Smooth muscle cell (in vitro differentiated cells): ENCODE data around the gene SLITRK6. TPM values are rescaled to one million over a fixed set of nuclear protein-coding genes. Genes with fewer than 3 reads are reported as not detected.
A peak's percentile ranks its signal among the peaks of the same experiment; 100 is the strongest.

ENCODE experiments used
- DNase-seq: peaks from one replicate; lab custom pipeline; 2025; ENCODE audit not compliant: unreplicated experiment; lab: John Stamatoyannopoulos, UW
- H2AFZ ChIP-seq: fragments of 200-600 bp; sonication (generic); 2 replicates; pipeline ENCODE4 v1.6.0; 2016; ENCODE audit warnings: antibody characterized with exemption, low read depth, mild to moderate bottlenecking
- H3F3A ChIP-seq: fragments of 200-600 bp; sonication (generic); 2 replicates; pipeline ENCODE4 v1.6.0; 2017; ENCODE audit warnings: antibody characterized with exemption, low read depth
- H3K27ac ChIP-seq: fragments of 200-600 bp; sonication (generic); 2 replicates; pipeline ENCODE4 v1.5.1; 2016; ENCODE audit warnings: low read depth, mild to moderate bottlenecking
- H3K27me3 ChIP-seq: fragments of 200-600 bp; sonication (generic); 2 replicates; pipeline ENCODE4 v1.6.1; 2016; ENCODE audit warnings: low read depth, mild to moderate bottlenecking
- H3K36me3 ChIP-seq: fragments of 200-600 bp; sonication (generic); 2 replicates; pipeline ENCODE4 v1.5.1; 2016; ENCODE audit warnings: low read depth
- H3K4me1 ChIP-seq: fragments of 200-600 bp; sonication (generic); 2 replicates; pipeline ENCODE4 v1.5.1; 2016; ENCODE audit warnings: low read depth
- H3K4me2 ChIP-seq: fragments of 200-600 bp; sonication (generic); 2 replicates; pipeline ENCODE4 v1.6.0; 2016; ENCODE audit warnings: mild to moderate bottlenecking
- H3K4me3 ChIP-seq: fragments of 200-600 bp; sonication (generic); 2 replicates; pipeline ENCODE4 v1.5.1; 2016; ENCODE audit warnings: mild to moderate bottlenecking
- H3K79me2 ChIP-seq: fragments of 200-600 bp; sonication (generic); 2 replicates; pipeline ENCODE4 v1.6.0; 2016; ENCODE audit warnings: low read depth, mild to moderate bottlenecking
- H3K9ac ChIP-seq: fragments of 200-600 bp; sonication (generic); 2 replicates; pipeline ENCODE4 v1.6.0; 2016; ENCODE audit warnings: low read depth
- H3K9me3 ChIP-seq: fragments of 200-600 bp; sonication (generic); replicated peaks from 2 replicates; pipeline ENCODE4 v1.5.1; 2016; ENCODE audit warnings: low read depth
- H4K20me1 ChIP-seq: fragments of 200-600 bp; sonication (generic); 2 replicates; pipeline ENCODE4 v1.6.0; 2016; ENCODE audit warnings: low read depth
- WGBS: methylation state at CpG from one replicate; pipeline ENCODE4 v1.1.7; 2016; ENCODE audit warnings: low lambda C conversion rate; 5-methylcytosine and 5-hydroxymethylcytosine counted together
- polyA plus RNA-seq: library from polyadenylated mRNA; unstranded; fragments of >200 nt; fragmentation: Nextera tagmentation; extraction: Ambion mirVana; gene quantifications from 2 replicates; pipeline ENCODE4 v1.2.1, GENCODE V29; 2016
- total RNA-seq: library from RNA; depleted of rRNA; stranded (reverse); fragments of >200 nt; gene quantifications from 2 replicates; pipeline ENCODE4 v1.2.3, GENCODE V29; 2014
- TF ChIP-seq, protein P1 (sequence below): fragments of 200-600 bp; sonication (generic); IDR thresholded peaks from 2 replicates; pipeline ENCODE4 v1.5.1; 2017; ENCODE audit warnings: borderline replicate concordance, mild to moderate bottlenecking, antibody characterized with exemption; ENCODE audit not compliant: insufficient read depth, poor library complexity, severe bottlenecking

Gene SLITRK6
- total and polyA plus RNA-seq, 2 experiments from 2014 or later: 8.7 to 115 TPM

GRCh38 chr13:85798556-85798955, 663 bp downstream of the SLITRK6 start:
- TF ChIP-seq, protein P1, sequence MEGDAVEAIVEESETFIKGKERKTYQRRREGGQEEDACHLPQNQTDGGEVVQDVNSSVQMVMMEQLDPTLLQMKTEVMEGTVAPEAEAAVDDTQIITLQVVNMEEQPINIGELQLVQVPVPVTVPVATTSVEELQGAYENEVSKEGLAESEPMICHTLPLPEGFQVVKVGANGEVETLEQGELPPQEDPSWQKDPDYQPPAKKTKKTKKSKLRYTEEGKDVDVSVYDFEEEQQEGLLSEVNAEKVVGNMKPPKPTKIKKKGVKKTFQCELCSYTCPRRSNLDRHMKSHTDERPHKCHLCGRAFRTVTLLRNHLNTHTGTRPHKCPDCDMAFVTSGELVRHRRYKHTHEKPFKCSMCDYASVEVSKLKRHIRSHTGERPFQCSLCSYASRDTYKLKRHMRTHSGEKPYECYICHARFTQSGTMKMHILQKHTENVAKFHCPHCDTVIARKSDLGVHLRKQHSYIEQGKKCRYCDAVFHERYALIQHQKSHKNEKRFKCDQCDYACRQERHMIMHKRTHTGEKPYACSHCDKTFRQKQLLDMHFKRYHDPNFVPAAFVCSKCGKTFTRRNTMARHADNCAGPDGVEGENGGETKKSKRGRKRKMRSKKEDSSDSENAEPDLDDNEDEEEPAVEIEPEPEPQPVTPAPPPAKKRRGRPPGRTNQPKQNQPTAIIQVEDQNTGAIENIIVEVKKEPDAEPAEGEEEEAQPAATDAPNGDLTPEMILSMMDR: no peak
- Histone ChIP-seq H3K27me3 (no peaks in the 10 kb centered on the region), H3K4me3 (peak overlapping the region; percentile 52), H2AFZ (peak overlapping the region; percentile 50), H3K36me3 (no peaks in the 10 kb centered on the region), H3K79me2 (peaks cover 19% of the 10 kb centered on the region), H4K20me1 (no peaks in the 10 kb centered on the region), H3K4me2 (peak overlapping the region; percentile 83), H3K9me3 (no peaks in the 10 kb centered on the region), H3F3A (no peaks in the 10 kb centered on the region), H3K27ac (peak overlapping the region; percentile 33), H3K9ac (peak overlapping the region; percentile 64), H3K4me1 (peaks cover 8% of the 10 kb centered on the region)
- no peak for DNase-seq
- WGBS: 62% methylated on average over 3 of the region's 3 CpGs

DNA sequence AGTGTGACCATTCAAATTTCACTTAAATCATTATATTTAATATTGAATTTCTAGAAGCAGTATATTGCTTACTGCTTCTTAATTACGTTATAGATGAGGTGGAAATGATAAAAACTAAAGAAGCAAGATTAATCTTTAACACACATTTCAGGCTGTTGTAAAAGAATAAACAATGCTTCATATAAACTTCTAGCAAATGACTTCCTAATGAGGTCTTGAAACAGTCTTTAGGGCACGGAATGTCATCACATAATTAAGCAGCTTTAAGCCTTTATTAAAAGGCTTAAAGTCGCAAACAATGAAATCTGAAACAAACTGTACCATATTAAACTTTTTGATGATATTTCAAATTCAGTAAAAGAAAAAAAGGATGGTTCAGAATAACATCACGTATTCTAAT, 1.9 kb downstream of the SLITRK6 start:
- peaks cover 26% of the 10 kb centered on the region for H3K79me2 ChIP-seq
- peak overlapping the region; percentile 83 for H3K4me2 ChIP-seq
- no peaks in the 10 kb centered on the region for H3K27me3 ChIP-seq
- peaks cover 8% of the 10 kb centered on the region for H3K4me1 ChIP-seq
- peak overlapping the region; percentile 64 for H2AFZ ChIP-seq
- no peaks in the 10 kb centered on the region for H3K9me3 ChIP-seq
- peak overlapping the region; percentile 35 for H3K9ac ChIP-seq
- DNase-seq: no peak
- H3K27ac ChIP-seq: peak overlapping the region; percentile 33
- H3F3A ChIP-seq: no peaks in the 10 kb centered on the region
- H3K36me3 ChIP-seq: no peaks in the 10 kb centered on the region
- peak overlapping the region; percentile 52 for H3K4me3 ChIP-seq
- WGBS: 54% methylated on average over 4 of the region's 4 CpGs
- peaks cover 5% of the 10 kb centered on the region for H4K20me1 ChIP-seq
- TF ChIP-seq, protein P1: no peak

DNA sequence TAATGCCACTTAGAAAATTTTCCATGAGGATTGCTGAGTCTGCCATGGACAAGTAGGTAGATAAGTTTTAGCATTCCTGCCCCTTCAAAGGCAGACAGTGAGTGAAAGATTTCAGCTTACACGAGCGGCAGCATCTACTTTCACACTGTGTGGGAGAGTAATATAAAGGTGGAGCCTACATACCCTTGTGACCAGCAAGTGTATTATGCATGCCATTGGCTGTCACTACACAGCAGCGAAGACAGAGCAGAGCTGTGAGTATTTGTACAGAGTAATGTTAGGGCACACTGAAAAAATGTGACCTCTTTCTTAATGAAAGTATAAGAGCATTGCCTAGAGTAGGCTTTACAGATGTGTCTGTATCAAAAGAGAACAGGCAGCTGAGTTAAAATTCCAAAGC, 14.0 kb downstream of the SLITRK6 start:
- no peak overlapping the region for H3K4me2 ChIP-seq

GRCh38 chr13:85772367-85772766, 26.9 kb downstream of the SLITRK6 start:
- no peak for DNase-seq
- 80% methylated on average over 3 of the region's 3 CpGs for WGBS

More for the DNA sequence above, 14.0 kb downstream of the SLITRK6 start:
- no peak overlapping the region for H3K27ac ChIP-seq
- H3K79me2 ChIP-seq: no peaks in the 10 kb centered on the region
- no peaks in the 10 kb centered on the region for H3K9me3 ChIP-seq
- H3K36me3 ChIP-seq: no peaks in the 10 kb centered on the region
- WGBS: 89% methylated on average over 3 of the region's 3 CpGs
- H3F3A ChIP-seq: no peaks in the 10 kb centered on the region
- H4K20me1 ChIP-seq: no peaks in the 10 kb centered on the region
- H2AFZ ChIP-seq: no peak overlapping the region
- H3K4me3 ChIP-seq: no peak overlapping the region
- TF ChIP-seq, protein P1: no peak
- no peaks in the 10 kb centered on the region for H3K4me1 ChIP-seq
- H3K27me3 ChIP-seq: no peaks in the 10 kb centered on the region
- H3K9ac ChIP-seq: no peak overlapping the region
- no peak for DNase-seq

More at GRCh38 chr13:85772367-85772766, 26.9 kb downstream of the SLITRK6 start:
- TF ChIP-seq, protein P1: no peak
- H3K4me2 ChIP-seq: no peak overlapping the region
- H3K36me3 ChIP-seq: no peaks in the 10 kb centered on the region
- no peak overlapping the region for H3K9ac ChIP-seq
- H3K27me3 ChIP-seq: no peaks in the 10 kb centered on the region
- no peaks in the 10 kb centered on the region for H4K20me1 ChIP-seq
- no peak overlapping the region for H2AFZ ChIP-seq
- H3K4me3 ChIP-seq: no peak overlapping the region
- no peaks in the 10 kb centered on the region for H3K79me2 ChIP-seq
- H3F3A ChIP-seq: no peaks in the 10 kb centered on the region
- no peaks in the 10 kb centered on the region for H3K9me3 ChIP-seq
- H3K4me1 ChIP-seq: no peaks in the 10 kb centered on the region
- H3K27ac ChIP-seq: peak overlapping the region; percentile 8
